Activated CD8-positive, alpha-beta memory T cell treated with anti-CD3 and anti-CD28 coated beads, Interleukin-2, amount 50 U/mL, for 4 hours (primary cell): ENCODE data around the gene ADGRG6.
A peak's percentile ranks its signal among the peaks of the same experiment; 100 is the strongest.
"Not testable (repeated sequence)": the region's sequence is repeated elsewhere in the genome, so short reads cannot be mapped to it uniquely, and the experiment has no call there.

Experiments used
- DNase-seq: peaks from one replicate; pipeline ENCODE4 v3.0.0-alpha.2; 2020

Gene ADGRG6

DNA sequence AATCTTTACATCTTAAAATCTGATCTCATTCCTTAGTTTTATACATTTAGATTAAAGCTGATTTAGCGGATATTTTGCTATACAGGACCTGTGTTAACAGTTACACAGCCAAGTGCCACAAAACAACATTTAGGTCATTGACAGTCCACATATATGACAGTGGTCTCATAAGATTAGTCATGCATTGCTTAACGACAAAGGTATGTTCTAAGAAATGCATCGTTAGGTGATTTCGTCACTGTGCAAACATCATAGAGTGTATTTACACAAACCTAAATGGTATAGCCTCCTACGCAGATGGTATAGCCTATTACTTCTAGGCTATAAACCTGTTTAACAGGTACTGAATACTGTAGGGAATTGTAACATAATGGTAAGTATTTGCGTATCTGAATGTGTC, 21.6 kb downstream of the ADGRG6 start:
- DNase-seq, result no peak

GRCh38 chr6:142324111-142324510, 22.3 kb downstream of the ADGRG6 start:
- DNase-seq, result no peak

GRCh38 chr6:142325111-142325510, 23.3 kb downstream of the ADGRG6 start:
- DNase-seq, result no peak

GRCh38 chr6:142326540-142326939, 24.7 kb downstream of the ADGRG6 start:
- no peak for DNase-seq

- DNase-seq, result no peak
Observed at GRCh38 chr6:142328070-142328469, 26.3 kb downstream of the ADGRG6 start.

DNA sequence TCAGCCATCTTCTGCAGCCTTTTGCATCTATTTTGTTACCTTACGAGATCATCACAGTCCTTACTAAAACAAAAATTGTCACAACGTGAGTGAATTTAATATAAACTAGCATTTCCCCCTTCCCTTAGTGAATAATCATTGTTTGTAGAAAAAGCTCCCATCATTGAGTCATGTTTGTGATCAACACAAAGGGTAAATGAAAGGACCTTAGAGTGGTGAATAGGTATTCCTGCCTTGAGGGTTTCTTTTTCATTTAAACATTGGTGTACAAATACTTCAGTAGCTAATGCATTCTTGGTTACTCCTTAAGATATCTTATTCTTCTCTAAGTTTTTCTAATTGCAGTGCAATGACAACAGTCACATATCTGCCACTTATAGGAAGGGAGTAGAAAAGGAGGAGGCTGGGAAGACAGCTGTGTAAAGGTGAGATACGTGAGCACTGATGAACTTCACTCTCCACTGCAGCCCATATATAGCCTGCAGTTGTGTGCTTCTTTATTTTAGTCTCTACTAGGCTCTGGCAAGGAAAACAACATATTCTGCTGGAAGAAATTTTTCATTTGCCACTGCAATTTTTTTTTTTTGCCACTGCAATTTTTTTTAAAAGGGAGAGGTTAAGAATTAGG, 27.8 kb downstream of the ADGRG6 start:
- no peak for DNase-seq

GRCh38 chr6:142331075-142331551, 29.3 kb downstream of the ADGRG6 start:
- DNase-seq, result peak; percentile 19

DNA sequence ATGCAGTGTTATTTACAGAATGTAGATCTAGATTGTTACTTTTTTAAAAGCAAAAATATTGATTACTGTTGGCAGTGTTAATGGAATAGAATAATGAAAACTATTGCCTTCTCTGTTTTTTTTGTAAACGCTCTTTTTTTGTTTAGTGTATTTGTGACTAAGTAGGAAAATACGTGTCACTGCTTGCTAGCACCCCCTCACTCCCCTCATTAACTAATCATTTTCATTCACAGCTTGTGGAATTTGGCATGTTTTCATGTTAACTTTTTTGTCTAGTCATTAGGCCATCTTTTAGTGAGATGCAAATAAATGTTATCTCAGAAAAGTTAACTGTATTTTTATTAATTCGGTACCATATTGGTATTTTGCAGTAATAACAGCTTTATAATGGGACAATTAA, 29.8 kb downstream of the ADGRG6 start:
- no peak for DNase-seq

GRCh38 chr6:142332393-142333098, 30.7 kb downstream of the ADGRG6 start:
- no peak for DNase-seq

- no peak for DNase-seq
Observed at GRCh38 chr6:142333431-142333830, 31.6 kb downstream of the ADGRG6 start.

- no peak for DNase-seq
Observed at GRCh38 chr6:142334294-142334693, 32.5 kb downstream of the ADGRG6 start.

DNA sequence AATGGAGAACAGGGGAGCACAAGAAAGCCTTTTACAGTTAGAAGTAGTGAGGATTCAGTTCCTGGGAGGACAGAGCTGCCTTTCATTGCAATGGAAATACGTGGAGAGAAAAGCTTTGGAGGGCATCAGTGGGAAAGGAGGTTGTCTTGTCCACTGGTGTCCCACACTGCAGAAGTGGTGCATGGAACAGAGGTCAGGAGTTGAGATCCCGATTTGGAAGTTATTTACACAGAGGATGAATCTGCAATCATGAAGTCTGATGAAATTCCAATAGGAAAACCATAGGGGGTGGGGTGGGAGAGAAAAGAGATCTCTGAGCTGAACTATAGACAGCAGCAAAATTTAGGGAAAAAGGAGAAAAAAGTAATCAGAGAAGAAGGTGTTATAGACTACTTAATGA, 33.6 kb downstream of the ADGRG6 start:
- DNase-seq, result no peak

DNA sequence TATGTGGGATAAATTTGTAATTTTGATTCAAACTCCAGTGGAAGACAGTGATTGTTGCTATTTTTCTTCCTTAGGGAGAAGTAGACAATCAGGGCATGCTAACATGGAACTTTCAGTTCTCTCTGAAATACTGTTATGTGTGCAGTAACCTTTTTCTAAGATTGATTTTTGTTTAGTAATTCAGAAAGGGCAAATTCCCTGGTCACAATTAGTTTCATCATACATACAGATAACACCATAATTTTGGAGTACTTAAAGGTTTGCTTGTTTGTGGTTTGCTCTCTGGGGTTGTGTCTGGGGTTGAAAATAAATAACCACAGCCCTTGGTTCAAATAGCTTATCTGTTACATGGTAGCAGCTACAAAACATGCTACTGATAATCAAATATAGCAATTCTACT, 34.4 kb downstream of the ADGRG6 start:
- DNase-seq, result no peak

DNA sequence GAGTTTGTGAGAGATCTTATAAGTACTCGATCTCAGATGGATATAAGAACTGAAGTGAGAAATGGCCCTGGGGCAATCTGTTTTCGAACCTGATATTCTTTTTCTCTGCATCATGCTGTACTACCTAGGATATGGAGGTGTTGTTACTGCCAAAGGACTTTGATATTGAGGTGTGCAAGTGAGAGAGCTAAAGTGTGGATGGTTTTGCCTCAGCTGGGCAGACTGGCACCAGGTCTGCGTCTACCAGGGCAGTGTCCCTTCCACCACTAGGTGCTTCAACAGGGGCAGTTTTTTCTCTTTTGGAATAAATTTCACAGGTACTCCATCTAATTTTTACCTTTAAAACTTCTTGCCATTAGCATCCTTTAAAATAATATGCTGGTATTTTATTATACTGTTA, 35.0 kb downstream of the ADGRG6 start:
- no peak for DNase-seq

GRCh38 chr6:142339113-142339512, 37.3 kb downstream of the ADGRG6 start:
- no peak for DNase-seq

- DNase-seq, result no peak
Observed at GRCh38 chr6:142339968-142340658, 38.3 kb downstream of the ADGRG6 start.

DNA sequence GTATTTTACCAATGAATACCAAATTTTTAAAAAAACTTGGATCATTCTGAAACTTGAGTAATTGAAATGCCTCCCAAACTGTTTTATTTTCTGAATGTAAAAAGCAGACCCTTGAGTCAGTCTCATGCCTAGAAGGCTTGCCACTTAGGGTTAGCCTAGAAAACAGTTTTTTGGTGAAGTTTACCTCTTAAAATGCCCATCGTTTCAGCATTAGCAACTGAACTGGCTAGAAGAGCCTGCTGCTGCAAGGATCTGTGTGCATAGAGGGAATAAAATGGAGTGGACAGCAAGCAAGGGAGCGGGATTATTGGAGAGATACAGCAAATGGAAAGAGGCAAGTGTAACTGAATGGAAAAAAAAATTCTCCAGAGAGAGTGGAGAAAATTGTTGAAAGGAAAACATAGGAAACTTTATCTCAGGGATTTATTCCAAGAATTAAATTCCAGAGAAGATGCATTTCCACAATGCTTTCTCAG, 40.1 kb downstream of the ADGRG6 start:
- no peak for DNase-seq

DNA sequence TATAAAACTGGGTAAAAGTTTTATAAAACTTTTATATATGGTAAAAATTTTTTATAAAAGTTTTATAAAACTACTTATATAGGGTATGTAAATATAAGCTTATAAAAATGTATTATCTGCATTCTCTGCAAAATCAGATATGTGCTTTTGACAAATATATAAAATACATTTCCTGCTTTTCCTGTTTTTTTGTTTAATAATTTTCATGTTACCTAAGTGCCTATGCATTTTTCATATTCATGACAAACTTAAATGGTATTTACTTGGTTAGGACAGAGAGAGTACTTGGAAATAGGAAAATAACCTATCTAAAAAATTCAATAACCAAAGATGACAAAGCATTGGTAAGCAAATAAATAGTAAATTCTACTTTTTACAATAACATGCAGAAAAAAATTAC, 41.2 kb downstream of the ADGRG6 start:
- DNase-seq, result no peak

DNA sequence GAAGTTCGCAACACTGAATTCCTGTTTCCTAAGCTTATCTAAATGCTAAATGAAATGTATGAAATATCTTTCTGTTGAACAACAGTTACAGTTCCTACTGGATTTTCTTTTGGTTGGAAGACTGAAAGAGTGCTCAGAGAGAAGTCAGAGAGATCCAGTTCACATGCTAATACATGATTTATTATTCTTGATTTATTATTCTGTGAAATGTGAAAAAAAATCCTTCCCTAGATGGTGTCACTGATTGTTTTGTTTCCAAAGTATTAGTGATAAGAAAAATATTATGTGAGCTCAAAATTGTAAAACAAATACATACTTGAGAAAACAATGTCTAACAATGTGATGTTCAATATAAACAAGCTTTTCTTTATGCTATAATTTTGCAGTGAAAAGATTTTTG, 42.1 kb downstream of the ADGRG6 start:
- no peak for DNase-seq

DNA sequence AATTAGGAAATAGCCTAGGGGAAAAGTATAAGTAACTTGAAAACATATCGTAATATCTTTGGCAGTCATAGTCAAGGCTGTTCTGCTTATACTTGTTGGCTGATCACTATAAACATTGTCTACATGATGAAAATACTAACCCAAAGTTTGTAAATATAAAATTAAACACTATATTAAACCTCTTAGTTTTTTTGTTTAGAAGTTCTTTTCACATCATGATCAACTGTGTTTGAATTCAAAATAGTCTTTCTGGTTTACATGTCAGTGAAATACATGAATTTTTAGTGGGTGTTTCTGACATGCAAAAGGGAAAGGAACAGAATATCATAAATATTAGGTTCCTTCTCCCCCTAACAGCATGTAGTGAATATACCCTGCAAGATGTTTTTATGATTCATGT, 43.5 kb downstream of the ADGRG6 start:
- no peak for DNase-seq

DNA sequence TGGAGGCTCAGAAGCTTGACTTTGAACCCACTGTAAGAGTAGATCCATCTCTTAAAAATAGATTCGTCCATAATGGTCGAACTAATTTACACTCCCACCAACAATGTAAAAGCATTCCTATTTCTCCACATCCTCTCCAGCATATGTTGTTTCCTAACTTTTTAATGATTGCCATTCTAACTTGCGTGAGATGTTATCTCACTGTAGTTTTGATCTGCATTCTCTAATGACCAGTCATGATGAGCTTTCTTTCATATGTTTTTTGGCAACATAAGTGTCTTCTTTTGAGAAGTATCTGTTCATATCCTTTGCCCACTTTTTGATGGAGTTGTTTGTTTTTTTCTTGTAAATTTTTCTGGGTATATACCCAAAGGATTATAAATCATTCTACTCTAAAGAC, 44.4 kb downstream of the ADGRG6 start:
- not testable (repeated sequence) for DNase-seq

- DNase-seq, result no peak
Observed at GRCh38 chr6:142349215-142349823, 47.5 kb downstream of the ADGRG6 start.

DNA sequence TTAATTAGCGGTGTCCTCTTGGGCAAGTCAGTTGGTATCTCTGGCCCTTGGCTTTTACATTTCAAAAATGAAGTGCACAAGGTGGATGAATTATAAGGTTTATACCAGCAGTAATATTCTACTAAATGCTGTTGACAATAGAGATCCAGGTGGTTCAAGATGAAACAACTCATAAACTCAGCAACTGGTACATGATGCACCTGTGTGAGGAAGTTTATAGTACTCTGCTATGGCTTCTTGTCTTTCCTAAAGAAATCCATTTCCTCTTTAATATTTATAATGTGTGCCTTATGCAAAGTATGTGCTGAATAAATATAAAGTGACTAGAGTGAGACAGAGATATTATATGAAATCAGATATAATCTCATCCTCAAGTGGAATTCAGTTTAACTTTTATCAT, 48.5 kb downstream of the ADGRG6 start:
- no peak for DNase-seq

- no peak for DNase-seq
Observed at GRCh38 chr6:142353690-142354089, 51.9 kb downstream of the ADGRG6 start.
